HepG2 (cell line): ENCODE data around the gene SOS2.

Source experiments
- MXD4 ChIP-seq: IDR thresholded peaks from 2 replicates; pipeline ENCODE4 v1.6.1; 2016; ENCODE audit warnings: mild to moderate bottlenecking, missing biosample characterization, missing genetic modification reagents
- POLR2G ChIP-seq: fragments of 200-400 bp; formaldehyde crosslinking; IDR thresholded peaks from 2 replicates; pipeline ENCODE4 v1.6.1; 2018; ENCODE audit warnings: mild to moderate bottlenecking, low read depth, low read length, moderate library complexity

- TF ChIP-seq POLR2G (no peak), MXD4 (CRISPR knock-in tag) (no peak)
Observed at GRCh38 chr14:50110323-50111037, 120.9 kb downstream of the SOS2 start.
